K562 (cell line): ENCODE measurements around the gene AGR3. TPM values are rescaled to one million over a fixed set of nuclear protein-coding genes. Genes with fewer than 3 reads are reported as not detected.

ENCODE experiments used
- ATF7 ChIP-seq: fragments of 450-650 bp; IDR thresholded peaks from 2 replicates; pipeline ENCODE4 v1.7.1; 2014; ENCODE audit warnings: mild to moderate bottlenecking, moderate library complexity
- BMI1 ChIP-seq: fragments of 150-350 bp; IDR thresholded peaks from 2 replicates; pipeline ENCODE4 v1.6.1; 2014; ENCODE audit warnings: low read length
- polyA plus RNA-seq, 8 experiments: library from polyadenylated mRNA; depleted of rRNA in 4 of 8; stranded (reverse) in 5 of 8; unstranded in 3 of 8; fragments of >200 nt; fragmentation: Nextera tagmentation in 2 of 8; fragmentation: Illumina TruSeq in 1 of 8; extraction: Ambion mirVana in 2 of 8; extraction: Trizol in 1 of 8; gene quantifications; 2 replicates each; pipeline versions ENCODE4 v1.2.1 to v1.2.3, GENCODE V29; 2011 to 2014; ENCODE audit warnings: inconsistent platforms in 1 of 8, missing spikeins in 1 of 8
- total RNA-seq, 7 experiments: library from RNA; depleted of rRNA in 6 of 7; stranded (reverse); fragments of >200 nt in 6 of 7; fragmentation: Illumina TruSeq in 2 of 7; extraction: Trizol in 2 of 7; gene quantifications; 2 replicates each; pipeline versions ENCODE4 v1.2.1 to v1.2.3, GENCODE V29; 2011 to 2021; ENCODE audit warnings: low replicate concordance in 1 of 7
- TF ChIP-seq, protein P1 (sequence below), 2 experiments: fragments of 450-650 bp in 1 of 2; sonication (generic) in 1 of 2; formaldehyde crosslinking in 1 of 2; IDR thresholded peaks in 1 of 2; conservative IDR thresholded peaks in 1 of 2; 2 replicates each; pipeline versions ENCODE4 v1.6.1 to v1.8.1; 2016 to 2023; ENCODE audit warnings: mild to moderate bottlenecking in 2 of 2, moderate library complexity in 2 of 2, inconsistent platforms in 1 of 2, missing genetic modification reagents in 1 of 2
- TF ChIP-seq, protein P2 (sequence below): fragments of 450-650 bp; IDR thresholded peaks from 2 replicates; pipeline ENCODE4 v1.6.1; 2018; ENCODE audit not compliant: partially characterized antibody
- TF ChIP-seq, protein P3 (sequence below): fragments of 250-450 bp; sonication (Bioruptor Pico); IDR thresholded peaks from 2 replicates; pipeline ENCODE4 v1.5.0; 2021

AGR3 gene
- total and polyA plus RNA-seq, 9 of the 15 experiments (the other 6 are each of a cell fraction or from before 2014, with no cell fraction given) = not detected

DNA sequence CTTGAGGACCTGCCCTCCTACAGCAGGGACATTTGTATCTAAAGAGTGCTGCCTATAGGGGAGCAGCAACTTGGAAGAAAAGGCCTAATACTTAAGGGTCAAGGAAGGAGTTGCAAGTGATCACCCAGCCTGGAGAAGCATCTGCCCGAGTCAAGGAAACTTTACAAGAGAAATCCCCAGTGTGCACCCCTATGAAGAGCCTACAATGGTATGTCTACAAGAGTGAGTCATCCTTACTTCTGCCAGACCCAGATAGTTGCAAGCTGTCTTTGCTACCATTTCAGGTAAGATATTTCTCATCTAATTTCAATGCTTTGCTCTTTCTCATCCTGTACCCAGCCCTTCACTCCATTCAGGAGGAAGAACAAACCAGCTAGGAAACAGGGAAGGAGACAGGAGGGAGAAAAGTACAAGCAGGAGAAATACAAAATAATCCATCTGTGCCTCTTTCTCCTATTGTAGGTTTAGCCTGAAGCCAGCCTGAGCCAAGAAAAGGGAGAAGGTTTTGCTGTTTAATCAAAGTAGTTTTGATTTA lies 34.4 kb upstream of the AGR3 start (continued):
- TF ChIP-seq ATF7 (peak; percentile 63; the same call in 1 of the 2 replicates), BMI1 (no peak)
- TF ChIP-seq, protein P1, sequence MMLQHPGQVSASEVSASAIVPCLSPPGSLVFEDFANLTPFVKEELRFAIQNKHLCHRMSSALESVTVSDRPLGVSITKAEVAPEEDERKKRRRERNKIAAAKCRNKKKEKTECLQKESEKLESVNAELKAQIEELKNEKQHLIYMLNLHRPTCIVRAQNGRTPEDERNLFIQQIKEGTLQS (IDR thresholded peaks at IDR 0.05) = peak; percentile 82
- TF ChIP-seq, protein P1 (CRISPR knock-in tag; conservative IDR thresholded peaks at IDR 0.05) = no peak
- TF ChIP-seq, protein P2, sequence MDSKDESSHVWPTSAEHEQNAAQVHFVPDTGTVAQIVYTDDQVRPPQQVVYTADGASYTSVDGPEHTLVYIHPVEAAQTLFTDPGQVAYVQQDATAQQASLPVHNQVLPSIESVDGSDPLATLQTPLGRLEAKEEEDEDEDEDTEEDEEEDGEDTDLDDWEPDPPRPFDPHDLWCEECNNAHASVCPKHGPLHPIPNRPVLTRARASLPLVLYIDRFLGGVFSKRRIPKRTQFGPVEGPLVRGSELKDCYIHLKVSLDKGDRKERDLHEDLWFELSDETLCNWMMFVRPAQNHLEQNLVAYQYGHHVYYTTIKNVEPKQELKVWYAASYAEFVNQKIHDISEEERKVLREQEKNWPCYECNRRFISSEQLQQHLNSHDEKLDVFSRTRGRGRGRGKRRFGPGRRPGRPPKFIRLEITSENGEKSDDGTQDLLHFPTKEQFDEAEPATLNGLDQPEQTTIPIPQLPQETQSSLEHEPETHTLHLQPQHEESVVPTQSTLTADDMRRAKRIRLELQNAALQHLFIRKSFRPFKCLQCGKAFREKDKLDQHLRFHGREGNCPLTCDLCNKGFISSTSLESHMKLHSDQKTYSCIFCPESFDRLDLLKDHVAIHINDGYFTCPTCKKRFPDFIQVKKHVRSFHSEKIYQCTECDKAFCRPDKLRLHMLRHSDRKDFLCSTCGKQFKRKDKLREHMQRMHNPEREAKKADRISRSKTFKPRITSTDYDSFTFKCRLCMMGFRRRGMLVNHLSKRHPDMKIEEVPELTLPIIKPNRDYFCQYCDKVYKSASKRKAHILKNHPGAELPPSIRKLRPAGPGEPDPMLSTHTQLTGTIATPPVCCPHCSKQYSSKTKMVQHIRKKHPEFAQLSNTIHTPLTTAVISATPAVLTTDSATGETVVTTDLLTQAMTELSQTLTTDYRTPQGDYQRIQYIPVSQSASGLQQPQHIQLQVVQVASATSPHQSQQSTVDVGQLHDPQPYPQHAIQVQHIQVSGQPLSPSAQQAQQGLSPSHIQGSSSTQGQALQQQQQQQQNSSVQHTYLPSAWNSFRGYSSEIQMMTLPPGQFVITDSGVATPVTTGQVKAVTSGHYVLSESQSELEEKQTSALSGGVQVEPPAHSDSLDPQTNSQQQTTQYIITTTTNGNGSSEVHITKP = peak; percentile 97
- TF ChIP-seq, protein P3, sequence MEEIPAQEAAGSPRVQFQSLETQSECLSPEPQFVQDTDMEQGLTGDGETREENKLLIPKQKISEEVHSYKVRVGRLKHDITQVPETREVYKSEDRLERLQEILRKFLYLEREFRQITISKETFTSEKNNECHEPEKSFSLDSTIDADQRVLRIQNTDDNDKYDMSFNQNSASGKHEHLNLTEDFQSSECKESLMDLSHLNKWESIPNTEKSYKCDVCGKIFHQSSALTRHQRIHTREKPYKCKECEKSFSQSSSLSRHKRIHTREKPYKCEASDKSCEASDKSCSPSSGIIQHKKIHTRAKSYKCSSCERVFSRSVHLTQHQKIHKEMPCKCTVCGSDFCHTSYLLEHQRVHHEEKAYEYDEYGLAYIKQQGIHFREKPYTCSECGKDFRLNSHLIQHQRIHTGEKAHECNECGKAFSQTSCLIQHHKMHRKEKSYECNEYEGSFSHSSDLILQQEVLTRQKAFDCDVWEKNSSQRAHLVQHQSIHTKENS = no peak
